Ascending aorta (tissue), 2 donors: ENCODE data around the gene TMEM175. TPM values are rescaled to one million over a fixed set of nuclear protein-coding genes. Genes with fewer than 3 reads are reported as not detected.

Source experiments
- DNase-seq, 2 donors: peaks; one replicate each; pipeline ENCODE4 v3.0.0-alpha.2; 2019; ENCODE audit warnings: low spot score in 2 of 2
- H3K27ac ChIP-seq, 2 donors: fragments of 200-600 bp; sonication (generic); one replicate each; pipeline ENCODE4 v1.5.1; 2016 to 2017; ENCODE audit warnings: mild to moderate bottlenecking in 1 of 2
- H3K27me3 ChIP-seq: fragments of 200-600 bp; sonication (generic); one replicate; pipeline ENCODE4 v1.5.1; 2017
- H3K36me3 ChIP-seq, 2 donors: fragments of 200-600 bp; sonication (generic); one replicate each; pipeline ENCODE4 v1.5.1; 2016
- H3K4me1 ChIP-seq, 2 donors: fragments of 200-600 bp; sonication (generic); one replicate each; pipeline ENCODE4 v1.5.1; 2016 to 2017; ENCODE audit warnings: mild to moderate bottlenecking in 1 of 2
- H3K4me3 ChIP-seq, 2 donors: fragments of 200-600 bp; sonication (generic); one replicate each; pipeline ENCODE4 v1.5.1; 2016 to 2017; ENCODE audit warnings: mild to moderate bottlenecking in 1 of 2
- H3K9me3 ChIP-seq, 2 donors: fragments of 200-600 bp; sonication (generic); one replicate each; pipeline ENCODE4 v1.5.1; 2016
- CTCF ChIP-seq, 3 experiments: fragments of 200-600 bp in 2 of 3; fragments of 450-650 bp in 1 of 3; sonication (generic) in 2 of 3; IDR thresholded peaks; one replicate each; pipeline ENCODE4 v1.5.1; 2016 to 2019; ENCODE audit warnings: antibody characterized with exemption in 3 of 3, mild to moderate bottlenecking in 1 of 3, moderate library complexity in 1 of 3
- intact Hi-C: fragments of 100-400 bp; cut with DNase I; formaldehyde crosslinking; loops from one replicate; pipeline ENCODE4 v1.15.1; 2023
- total RNA-seq: library from RNA; depleted of rRNA; stranded (reverse); fragments of >200 nt; gene quantifications from one replicate; pipeline ENCODE4 v1.1.0, GENCODE V29; 2016

TMEM175 gene
- total RNA-seq, 1 donor from 2014 or later, result 41.2 TPM

GRCh38 chr4:909821-910220 lies 22.4 kb upstream of the TMEM175 start:
- H3K4me1 ChIP-seq, result no peaks in the 10 kb centered on the region
- no peak overlapping the region for H3K4me3 ChIP-seq
- H3K9me3 ChIP-seq, result no peaks in the 10 kb centered on the region
- no peak for DNase-seq
- no peak for TF ChIP-seq CTCF (IDR thresholded peaks at IDR 0.05)
- H3K27ac ChIP-seq, result no peak overlapping the region
- intact Hi-C loops, result no loop called here
- no peaks in the 10 kb centered on the region for H3K27me3 ChIP-seq
- peaks cover 23 to 45% of the 10 kb centered on the region in 2 donors for H3K36me3 ChIP-seq

GRCh38 chr4:910366-911091 lies 21.7 kb upstream of the TMEM175 start:
- no peak for DNase-seq
- no peak for TF ChIP-seq CTCF (IDR thresholded peaks at IDR 0.05)
- intact Hi-C loops, result loop anchor here (1.0 kb wide), 1 partner anchor 12 kb away; no protein-coding TSS in a partner anchor

GRCh38 chr4:911221-911751 lies 21.0 kb upstream of the TMEM175 start:
- Histone ChIP-seq H3K9me3 (no peaks in the 10 kb centered on the region), H3K36me3 (peaks cover 23 to 37% of the 10 kb centered on the region in 2 donors), H3K4me1 (no peaks in the 10 kb centered on the region), H3K27ac (no peak overlapping the region), H3K27me3 (no peaks in the 10 kb centered on the region), H3K4me3 (no peak overlapping the region)
- no peak for TF ChIP-seq CTCF (IDR thresholded peaks at IDR 0.05)
- intact Hi-C loops, result loop anchor here (1.0 kb wide), 1 partner anchor 13 kb away; no protein-coding TSS in a partner anchor
- DNase-seq, result no peak

More at GRCh38 chr4:910366-911091, 21.7 kb upstream of the TMEM175 start:
- Histone ChIP-seq H3K36me3 (peaks cover 23 to 44% of the 10 kb centered on the region in 2 donors), H3K9me3 (no peaks in the 10 kb centered on the region), H3K27me3 (no peaks in the 10 kb centered on the region), H3K4me1 (no peaks in the 10 kb centered on the region), H3K27ac (no peak overlapping the region), H3K4me3 (no peak overlapping the region)

GRCh38 chr4:911871-912490 lies 20.3 kb upstream of the TMEM175 start:
- intact Hi-C loops, result loop anchor here (1.0 kb wide), 1 partner anchor 14 kb away; no protein-coding TSS in a partner anchor
- H3K27me3 ChIP-seq, result no peaks in the 10 kb centered on the region
- TF ChIP-seq CTCF (IDR thresholded peaks at IDR 0.05), result no peak
- H3K9me3 ChIP-seq, result no peaks in the 10 kb centered on the region
- no peak overlapping the region for H3K27ac ChIP-seq
- no peaks in the 10 kb centered on the region for H3K4me1 ChIP-seq
- peaks cover 23 to 34% of the 10 kb centered on the region in 2 donors for H3K36me3 ChIP-seq
- no peak overlapping the region for H3K4me3 ChIP-seq
- DNase-seq, result no peak

- H3K36me3 ChIP-seq, result peaks cover 23 to 34% of the 10 kb centered on the region in 2 donors
- DNase-seq, result no peak
These were observed 19.5 kb upstream of the TMEM175 start for GRCh38 chr4:912548-913279.

More at GRCh38 chr4:912548-913279, 19.5 kb upstream of the TMEM175 start:
- no peak overlapping the region for H3K4me3 ChIP-seq
- no peak overlapping the region for H3K27ac ChIP-seq
- intact Hi-C loops, result no loop called here
- no peaks in the 10 kb centered on the region for H3K4me1 ChIP-seq
- H3K27me3 ChIP-seq, result no peaks in the 10 kb centered on the region
- TF ChIP-seq CTCF (IDR thresholded peaks at IDR 0.05), result no peak
- H3K9me3 ChIP-seq, result no peaks in the 10 kb centered on the region
